ENCODE data around the gene CEP72.
"Not testable (repeated sequence)": the region's sequence is repeated elsewhere in the genome, so short reads cannot be mapped to it uniquely, and the experiment has no call there.

CEP72 gene

DNA sequence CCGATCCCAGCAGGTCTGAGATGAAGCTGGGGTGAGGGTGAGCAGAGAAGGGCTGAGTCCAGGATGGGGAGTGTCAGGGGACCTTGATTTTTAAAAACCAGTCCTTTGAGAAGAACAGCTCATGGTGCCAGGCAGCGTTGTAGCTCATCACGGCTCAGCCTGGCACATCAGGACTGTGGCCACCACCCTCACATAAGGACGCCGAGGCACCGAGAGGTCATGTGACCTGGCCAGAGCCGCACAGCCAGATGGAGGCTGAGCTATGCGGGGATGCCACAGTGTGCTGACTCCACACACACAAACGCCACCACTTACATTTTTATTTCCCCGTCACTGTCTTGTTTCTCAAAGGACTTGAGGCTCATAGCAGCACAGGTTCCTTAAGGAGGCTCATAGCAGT lies 32.9 kb upstream of the CEP72 start:
- in situ Hi-C loops (cut with HindIII; ENCODE audit: low pct_ligation_motif_present, low pct_unique_long_range_greater_than_20kb, low sequenced_read_pairs), result no loop called here
- DNase-seq, result no peak

GRCh38 chr5:579746-580366 lies 32.3 kb upstream of the CEP72 start:
- in situ Hi-C loops (cut with HindIII; ENCODE audit: low pct_ligation_motif_present, low pct_unique_long_range_greater_than_20kb, low sequenced_read_pairs), result no loop called here
- no peak for DNase-seq

DNA sequence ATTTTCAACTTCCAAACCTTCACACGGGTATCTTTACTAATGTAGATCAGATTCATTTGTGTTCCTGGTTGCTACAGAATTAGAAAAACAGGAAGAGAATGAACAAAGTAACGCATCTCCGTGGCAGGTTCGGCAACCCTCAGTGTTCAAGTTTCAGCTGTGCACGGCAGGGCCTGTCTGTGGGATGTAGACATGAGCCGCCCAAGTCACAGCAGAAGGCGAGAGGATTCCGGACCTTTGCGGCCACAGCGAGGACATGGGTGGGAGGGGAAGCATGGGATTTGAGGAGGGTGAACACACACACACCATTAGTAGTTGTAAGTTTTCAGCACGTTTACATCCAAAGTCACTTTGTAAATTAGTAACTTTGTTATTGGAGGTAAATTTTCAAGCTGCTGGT lies 31.7 kb upstream of the CEP72 start:
- no peak for DNase-seq
- in situ Hi-C loops (cut with HindIII; ENCODE audit: low pct_ligation_motif_present, low pct_unique_long_range_greater_than_20kb, low sequenced_read_pairs), result no loop called here

GRCh38 chr5:581266-581665 lies 30.9 kb upstream of the CEP72 start:
- in situ Hi-C loops (cut with HindIII; ENCODE audit: low pct_ligation_motif_present, low pct_unique_long_range_greater_than_20kb, low sequenced_read_pairs), result no loop called here
- DNase-seq, result no peak

GRCh38 chr5:581941-582340 lies 30.2 kb upstream of the CEP72 start:
- in situ Hi-C loops (cut with HindIII; ENCODE audit: low pct_ligation_motif_present, low pct_unique_long_range_greater_than_20kb, low sequenced_read_pairs), result no loop called here
- DNase-seq, result no peak

DNA sequence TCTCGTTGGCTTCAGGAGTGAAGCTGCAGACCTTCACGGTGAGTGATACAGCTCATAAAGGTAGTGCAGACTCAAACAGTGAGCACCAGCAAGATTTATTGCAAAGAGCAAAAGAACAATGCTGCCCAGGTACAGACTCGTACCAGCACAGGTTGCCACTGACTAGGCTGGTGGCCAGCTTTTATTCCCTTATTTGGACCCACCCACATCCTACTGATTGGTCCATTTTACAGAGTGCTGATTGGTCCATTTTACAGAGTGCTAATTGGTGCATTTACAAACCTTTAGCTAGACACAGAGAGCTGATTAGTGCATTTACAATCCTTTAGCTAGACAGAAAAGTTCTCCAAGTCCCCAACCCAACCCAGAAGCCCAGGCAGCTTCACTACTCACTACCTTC lies 29.7 kb upstream of the CEP72 start:
- in situ Hi-C loops (cut with HindIII; ENCODE audit: low pct_ligation_motif_present, low pct_unique_long_range_greater_than_20kb, low sequenced_read_pairs); DNase-seq: not testable (repeated sequence)

- no peak for DNase-seq
- in situ Hi-C loops (cut with HindIII; ENCODE audit: low pct_ligation_motif_present, low pct_unique_long_range_greater_than_20kb, low sequenced_read_pairs), result no loop called here
Observed at GRCh38 chr5:582936-583635, 29.1 kb upstream of the CEP72 start.

- in situ Hi-C loops (cut with HindIII; ENCODE audit: low pct_ligation_motif_present, low pct_unique_long_range_greater_than_20kb, low sequenced_read_pairs), result no loop called here
- DNase-seq, result no peak
Observed at GRCh38 chr5:583645-584044, 28.5 kb upstream of the CEP72 start.

- in situ Hi-C loops (cut with HindIII; ENCODE audit: low pct_ligation_motif_present, low pct_unique_long_range_greater_than_20kb, low sequenced_read_pairs), result no loop called here
- DNase-seq, result no peak
Observed at GRCh38 chr5:584216-584615, 27.9 kb upstream of the CEP72 start.

DNA sequence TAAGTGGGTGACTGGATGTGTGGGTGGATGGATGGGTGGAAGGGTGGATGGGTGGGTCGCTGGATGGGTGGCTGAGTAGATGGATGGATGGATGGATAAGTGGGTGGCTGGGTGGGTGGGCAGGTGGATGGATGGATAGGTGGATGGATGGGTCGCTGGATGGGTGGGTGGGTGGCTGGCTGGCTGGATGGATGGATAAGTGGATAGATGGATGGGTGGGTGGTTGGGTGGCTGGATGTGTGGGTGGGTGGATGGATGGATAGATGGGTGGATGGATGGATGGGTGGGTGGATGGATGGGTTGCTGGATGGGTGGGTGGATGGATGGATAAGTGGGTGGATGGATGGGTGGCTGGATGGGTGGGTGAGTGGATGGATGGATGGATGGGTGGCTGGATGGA lies 27.3 kb upstream of the CEP72 start:
- in situ Hi-C loops (cut with HindIII; ENCODE audit: low pct_ligation_motif_present, low pct_unique_long_range_greater_than_20kb, low sequenced_read_pairs), result no loop called here
- DNase-seq, result no peak

DNA sequence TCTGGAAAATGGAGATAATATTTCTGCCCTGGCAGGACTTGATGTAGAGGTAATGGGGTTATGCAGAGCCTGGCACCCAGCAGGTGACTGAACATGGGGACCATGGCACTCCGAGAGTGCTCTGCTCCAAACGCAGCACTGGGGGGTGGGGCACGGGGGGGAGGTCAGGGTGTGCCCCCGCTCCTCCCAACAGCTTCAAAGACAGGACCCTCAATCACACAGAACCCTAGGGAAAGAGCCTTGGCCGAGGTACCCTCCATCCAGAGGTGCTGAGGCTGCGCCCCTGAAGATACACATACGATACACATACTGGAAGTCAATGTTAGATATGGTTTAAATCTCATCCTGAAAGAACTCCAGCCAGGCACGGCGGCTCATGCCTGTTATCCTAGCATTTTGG lies 26.6 kb upstream of the CEP72 start:
- no peak for DNase-seq
- in situ Hi-C loops (cut with HindIII; ENCODE audit: low pct_ligation_motif_present, low pct_unique_long_range_greater_than_20kb, low sequenced_read_pairs), result no loop called here

- in situ Hi-C loops (cut with HindIII; ENCODE audit: low pct_ligation_motif_present, low pct_unique_long_range_greater_than_20kb, low sequenced_read_pairs), result no loop called here
- DNase-seq, result no peak
Observed at GRCh38 chr5:585962-586628, 26.0 kb upstream of the CEP72 start.

GRCh38 chr5:586751-587285 lies 25.3 kb upstream of the CEP72 start:
- no peak for DNase-seq
- in situ Hi-C loops (cut with HindIII; ENCODE audit: low pct_ligation_motif_present, low pct_unique_long_range_greater_than_20kb, low sequenced_read_pairs), result no loop called here

- in situ Hi-C loops (cut with HindIII; ENCODE audit: low pct_ligation_motif_present, low pct_unique_long_range_greater_than_20kb, low sequenced_read_pairs), result no loop called here
- no peak for DNase-seq
Observed at GRCh38 chr5:587403-587802, 24.7 kb upstream of the CEP72 start.

- no peak for DNase-seq
- in situ Hi-C loops (cut with HindIII; ENCODE audit: low pct_ligation_motif_present, low pct_unique_long_range_greater_than_20kb, low sequenced_read_pairs), result no loop called here
Observed at GRCh38 chr5:588406-588995, 23.6 kb upstream of the CEP72 start.

- in situ Hi-C loops (cut with HindIII; ENCODE audit: low pct_ligation_motif_present, low pct_unique_long_range_greater_than_20kb, low sequenced_read_pairs), result no loop called here
- DNase-seq, result no peak
Observed at GRCh38 chr5:589173-589572, 23.0 kb upstream of the CEP72 start.

- no peak for DNase-seq
- in situ Hi-C loops (cut with HindIII; ENCODE audit: low pct_ligation_motif_present, low pct_unique_long_range_greater_than_20kb, low sequenced_read_pairs), result no loop called here
Observed at GRCh38 chr5:589588-589987, 22.6 kb upstream of the CEP72 start.

DNA sequence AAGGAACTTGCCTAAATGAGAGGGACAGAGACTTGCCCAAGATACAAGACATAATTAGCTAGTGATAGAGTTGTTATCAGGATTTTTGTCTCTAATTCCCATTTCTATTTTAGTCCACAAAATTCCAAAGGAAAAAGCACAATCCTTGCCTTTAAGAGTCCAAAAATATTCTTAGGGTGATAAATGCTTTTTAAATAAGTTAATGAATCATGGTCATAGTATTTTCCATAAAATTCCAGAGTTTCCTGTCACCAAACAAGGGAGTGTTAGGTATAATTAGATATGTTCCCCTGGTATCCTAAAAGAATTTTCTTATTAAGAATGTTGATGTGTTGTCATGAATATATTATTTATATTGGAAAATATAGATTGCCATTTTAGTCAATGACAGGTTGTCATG lies 21.8 kb upstream of the CEP72 start:
- DNase-seq, result no peak
- in situ Hi-C loops (cut with HindIII; ENCODE audit: low pct_ligation_motif_present, low pct_unique_long_range_greater_than_20kb, low sequenced_read_pairs), result no loop called here

GRCh38 chr5:591746-592145 lies 20.4 kb upstream of the CEP72 start:
- no peak for DNase-seq
- in situ Hi-C loops (cut with HindIII; ENCODE audit: low pct_ligation_motif_present, low pct_unique_long_range_greater_than_20kb, low sequenced_read_pairs), result no loop called here
